ENCODE measurements around the gene SPPL3.

Gene SPPL3

DNA sequence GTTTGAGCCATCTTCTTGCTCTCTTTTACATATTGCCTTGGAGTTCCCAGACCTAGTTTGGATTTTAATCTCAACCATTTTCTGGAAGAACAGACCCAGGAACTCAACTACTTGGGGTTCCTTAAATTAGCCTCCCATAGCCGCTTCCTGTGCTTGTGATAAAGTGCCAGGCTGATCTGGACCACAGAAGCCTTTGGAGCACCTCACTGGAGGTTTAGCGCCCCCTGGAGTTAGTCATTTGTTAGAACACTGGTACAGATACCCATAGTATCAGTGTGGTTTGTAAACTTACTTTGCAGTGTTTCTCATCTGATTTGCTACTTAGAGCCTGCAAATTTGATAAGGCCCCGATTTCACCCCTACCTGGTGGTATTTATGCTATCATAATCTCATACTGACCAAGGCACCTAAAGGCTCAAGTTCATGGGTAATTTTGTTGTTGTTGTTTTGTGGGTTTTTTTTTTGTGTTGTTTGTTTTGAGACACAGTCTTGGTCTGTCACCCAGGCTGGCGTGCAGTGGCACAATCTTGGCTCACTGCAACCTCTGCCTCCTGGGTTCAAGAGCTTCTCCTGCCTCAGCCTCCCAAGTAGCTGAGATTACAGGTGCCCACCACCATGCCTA, 190.2 kb downstream of the SPPL3 start:
- H3K27ac ChIP-seq = no peak overlapping the region
- TF ChIP-seq, protein P1, sequence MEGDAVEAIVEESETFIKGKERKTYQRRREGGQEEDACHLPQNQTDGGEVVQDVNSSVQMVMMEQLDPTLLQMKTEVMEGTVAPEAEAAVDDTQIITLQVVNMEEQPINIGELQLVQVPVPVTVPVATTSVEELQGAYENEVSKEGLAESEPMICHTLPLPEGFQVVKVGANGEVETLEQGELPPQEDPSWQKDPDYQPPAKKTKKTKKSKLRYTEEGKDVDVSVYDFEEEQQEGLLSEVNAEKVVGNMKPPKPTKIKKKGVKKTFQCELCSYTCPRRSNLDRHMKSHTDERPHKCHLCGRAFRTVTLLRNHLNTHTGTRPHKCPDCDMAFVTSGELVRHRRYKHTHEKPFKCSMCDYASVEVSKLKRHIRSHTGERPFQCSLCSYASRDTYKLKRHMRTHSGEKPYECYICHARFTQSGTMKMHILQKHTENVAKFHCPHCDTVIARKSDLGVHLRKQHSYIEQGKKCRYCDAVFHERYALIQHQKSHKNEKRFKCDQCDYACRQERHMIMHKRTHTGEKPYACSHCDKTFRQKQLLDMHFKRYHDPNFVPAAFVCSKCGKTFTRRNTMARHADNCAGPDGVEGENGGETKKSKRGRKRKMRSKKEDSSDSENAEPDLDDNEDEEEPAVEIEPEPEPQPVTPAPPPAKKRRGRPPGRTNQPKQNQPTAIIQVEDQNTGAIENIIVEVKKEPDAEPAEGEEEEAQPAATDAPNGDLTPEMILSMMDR (conservative IDR thresholded peaks at IDR 0.05) = peak; percentile 95

DNA sequence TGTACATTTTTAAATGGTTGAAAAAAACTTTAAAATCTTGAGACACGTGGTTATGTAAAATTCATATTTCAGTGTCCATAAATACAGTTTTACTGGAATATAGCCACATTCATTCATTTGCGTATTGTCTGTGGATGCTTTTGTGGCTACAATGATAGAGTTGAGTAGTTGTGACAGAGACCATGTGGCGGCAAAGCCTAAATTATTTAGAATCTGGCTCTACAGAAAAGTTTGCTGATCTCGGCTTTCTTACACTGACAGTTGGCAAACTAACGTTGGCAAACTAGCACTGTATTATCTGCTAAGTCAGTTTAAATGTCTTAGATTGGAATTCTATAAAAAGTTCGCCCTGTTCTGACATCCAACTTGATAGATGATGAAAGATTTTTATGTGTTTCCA, 191.5 kb downstream of the SPPL3 start:
- H3K27ac ChIP-seq = peak overlapping the region; percentile 96
- TF ChIP-seq, protein P1 (conservative IDR thresholded peaks at IDR 0.05) = no peak
